HG03565 (cell line): ENCODE results near the gene GLTP.

ENCODE experiments used
- ATAC-seq: cut with Tn5 transposase; IDR thresholded peaks from one replicate; pipeline ENCODE4 v1.9.1; 2021; ENCODE audit warnings: mild to moderate bottlenecking, moderate library complexity; ENCODE audit not compliant: unreplicated experiment

The GLTP gene

GRCh38 chr12:109827566-109828550, 52.5 kb downstream of the GLTP start:
- no peak for ATAC-seq

- ATAC-seq: no peak
These were observed 53.3 kb downstream of the GLTP start for GRCh38 chr12:109827080-109827479.

DNA sequence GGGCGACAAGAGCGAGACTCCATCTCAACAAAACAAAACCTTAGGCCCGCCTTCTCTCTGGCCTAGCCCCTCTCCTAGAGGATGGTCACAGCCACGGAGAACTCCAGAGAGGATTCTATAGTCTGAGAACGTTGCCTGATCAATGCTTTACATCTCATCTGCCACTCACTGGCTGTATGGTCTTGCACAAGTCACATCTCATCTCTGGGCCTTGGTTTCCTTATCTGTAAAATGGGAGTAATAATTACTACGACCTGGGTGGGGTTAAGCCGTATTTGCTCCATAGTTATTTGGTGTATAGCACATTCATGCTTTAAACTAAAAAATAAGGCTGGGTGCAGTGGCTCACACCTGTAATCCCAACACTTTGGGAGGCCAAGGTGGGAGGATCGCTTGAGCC, 55.6 kb downstream of the GLTP start:
- ATAC-seq: no peak

- ATAC-seq: no peak
These were observed 57.4 kb downstream of the GLTP start for GRCh38 chr12:109822951-109823411.

DNA sequence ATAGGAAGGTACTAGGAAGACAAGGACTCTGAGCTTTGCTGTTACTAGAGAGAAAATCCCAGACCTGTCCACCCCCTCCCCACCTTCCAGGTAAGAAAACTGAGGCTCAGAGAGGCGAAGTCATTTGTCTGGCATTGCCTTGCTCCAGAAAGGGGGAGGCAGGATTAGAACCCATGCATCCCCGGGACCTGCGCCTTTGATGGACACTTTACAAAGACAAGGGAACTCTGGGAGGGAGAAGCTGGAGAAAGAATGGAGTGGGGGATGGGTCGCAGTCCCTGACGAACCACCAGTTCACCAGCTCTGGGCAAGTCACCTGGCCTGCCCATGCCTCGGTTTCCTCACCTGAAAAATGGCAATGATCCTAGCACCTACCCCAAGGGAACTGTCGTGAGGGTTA, 57.9 kb downstream of the GLTP start:
- no peak for ATAC-seq

- ATAC-seq: no peak
These were observed 58.4 kb downstream of the GLTP start for GRCh38 chr12:109821968-109822367.

- ATAC-seq: no peak
These were observed 59.4 kb downstream of the GLTP start for GRCh38 chr12:109820816-109821381.

- no peak for ATAC-seq
These were observed 61.3 kb downstream of the GLTP start for GRCh38 chr12:109818905-109819500.

- ATAC-seq: no peak
These were observed 62.1 kb downstream of the GLTP start for GRCh38 chr12:109818253-109818652.

GRCh38 chr12:109817627-109818231, 62.6 kb downstream of the GLTP start:
- ATAC-seq: no peak

DNA sequence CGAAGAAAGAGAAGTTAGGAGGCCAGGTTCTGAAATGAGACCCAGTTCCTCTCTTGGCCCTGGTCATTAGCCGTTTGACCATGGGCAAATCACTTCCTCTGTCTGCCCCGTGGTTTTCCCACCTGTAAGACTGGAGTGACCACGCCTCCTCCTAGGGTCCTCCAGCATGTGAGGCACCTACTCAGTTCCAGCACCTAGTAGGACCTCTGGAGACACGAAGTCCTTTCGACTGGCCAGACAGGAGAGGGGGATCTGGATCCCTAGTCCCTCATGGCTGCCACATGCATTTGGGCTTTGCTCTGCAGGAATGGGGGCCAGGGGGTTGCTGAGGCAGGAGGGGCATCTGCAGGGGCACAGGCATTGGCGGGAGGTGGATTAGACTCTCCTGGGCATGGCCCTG, 63.5 kb downstream of the GLTP start:
- no peak for ATAC-seq

GRCh38 chr12:109815757-109816617, 64.4 kb downstream of the GLTP start:
- no peak for ATAC-seq

DNA sequence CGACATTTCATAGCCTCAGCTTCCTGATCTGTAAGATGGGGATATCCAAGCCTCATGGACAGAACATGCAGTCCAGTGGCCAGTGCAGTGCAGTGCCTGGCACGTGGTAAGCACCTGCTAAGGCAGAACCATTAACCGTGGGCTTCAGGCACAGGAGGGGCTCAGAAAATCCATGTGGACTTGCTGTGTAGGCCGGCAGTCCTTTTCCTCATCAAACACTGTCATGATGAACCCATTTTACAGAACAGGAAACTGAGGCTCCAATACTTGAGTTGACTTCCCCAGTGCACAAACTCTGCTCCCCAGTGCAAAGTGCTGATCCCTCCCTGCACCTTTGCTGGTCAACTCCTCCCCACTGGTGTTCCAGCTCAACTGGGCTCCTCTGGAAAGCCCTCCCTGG, 65.1 kb downstream of the GLTP start:
- no peak for ATAC-seq

DNA sequence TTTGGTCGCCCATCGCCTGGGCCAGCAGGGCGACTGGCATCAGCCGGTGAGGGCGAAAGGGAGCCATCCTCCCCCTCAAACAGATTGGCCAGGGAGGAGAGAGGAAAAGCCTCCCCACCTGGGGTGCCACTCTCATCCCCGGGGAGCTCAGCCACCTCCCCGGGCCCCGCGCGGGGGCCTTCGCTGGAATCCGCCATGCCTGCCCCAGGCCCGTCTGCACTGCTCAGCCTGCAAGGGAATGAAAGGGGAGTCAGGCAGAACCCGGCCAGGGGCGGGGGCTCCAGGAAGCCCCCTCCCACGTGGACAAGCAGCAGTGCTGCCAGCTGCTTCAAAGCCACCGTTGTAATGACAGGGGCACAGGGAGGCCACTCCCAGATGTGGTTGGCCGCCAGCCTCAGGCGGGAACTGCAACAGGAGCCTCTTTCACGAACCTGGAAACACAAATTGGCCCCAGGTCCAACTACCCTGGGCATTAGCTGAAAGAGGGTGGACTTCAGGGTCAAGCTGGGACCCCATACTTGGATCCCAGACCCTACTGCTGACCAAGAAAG, 65.7 kb downstream of the GLTP start:
- no peak for ATAC-seq

DNA sequence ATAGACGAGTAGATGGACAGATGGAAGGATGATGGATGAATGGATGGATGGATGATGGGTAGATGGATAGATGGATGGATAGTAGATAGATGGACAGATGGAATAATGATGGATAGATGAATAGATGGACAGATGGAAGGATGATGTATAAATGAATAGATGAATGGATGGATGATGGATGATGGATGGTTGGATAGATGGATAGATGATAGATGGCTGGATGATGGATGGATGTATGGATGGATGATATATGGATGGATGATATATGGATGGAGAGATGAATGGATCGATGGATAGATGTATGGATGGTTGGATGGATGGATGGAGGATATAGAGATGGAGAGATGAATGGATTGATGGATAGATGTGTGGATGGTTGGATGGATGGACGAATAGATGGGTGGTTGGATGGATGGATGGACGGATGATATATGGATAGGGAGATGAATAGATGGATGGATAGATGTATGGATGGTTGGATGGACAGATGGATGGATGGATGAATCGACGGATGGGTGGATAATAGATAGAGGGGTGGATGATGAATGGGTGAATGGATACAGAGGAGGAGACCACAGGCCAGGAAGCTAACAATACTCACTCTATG, 66.4 kb downstream of the GLTP start:
- no peak for ATAC-seq

DNA sequence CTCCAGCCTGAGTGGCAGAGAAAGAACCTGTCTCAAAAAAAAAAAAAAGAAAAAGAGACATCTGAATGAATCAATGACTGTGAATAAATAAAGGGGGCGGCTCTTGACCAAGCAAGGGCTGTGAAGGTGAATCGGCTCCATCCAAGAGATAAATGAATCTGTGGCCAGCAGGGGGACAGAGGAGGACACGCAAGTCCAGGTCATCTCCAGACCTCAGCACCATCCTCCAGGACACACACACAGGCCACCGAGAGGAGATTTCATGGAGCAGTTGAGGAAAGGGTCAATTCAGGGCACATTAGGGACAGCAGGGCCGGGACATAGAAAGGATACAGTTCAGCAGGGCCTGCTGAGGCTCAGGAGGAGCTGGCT, 68.7 kb downstream of the GLTP start:
- no peak for ATAC-seq

GRCh38 chr12:109810954-109811623, 69.3 kb downstream of the GLTP start:
- no peak for ATAC-seq

- ATAC-seq: no peak
These were observed 71.3 kb downstream of the GLTP start for GRCh38 chr12:109808876-109809646.
